Thyroid gland (tissue), 4 donors: ENCODE results near the gene ZC3H12C. TPM values are rescaled to one million over a fixed set of nuclear protein-coding genes. Genes with fewer than 3 reads are reported as not detected.

Experiments used
- DNase-seq, 2 donors: peaks; one replicate each; pipeline ENCODE4 v3.0.0-alpha.2; 2019
- H3K27ac ChIP-seq, 3 donors: fragments of 200-600 bp; sonication (generic); 1 replicate in 2 of 3; 2 replicates in 1 of 3; pipeline ENCODE4 v1.5.1; 2016 to 2019; ENCODE audit warnings: mild to moderate bottlenecking in 1 of 3, moderate library complexity in 1 of 3
- H3K27me3 ChIP-seq: fragments of 200-600 bp; sonication (generic); one replicate; pipeline ENCODE4 v1.5.1; 2019
- H3K36me3 ChIP-seq, 2 donors: fragments of 200-600 bp; sonication (generic); one replicate each; pipeline ENCODE4 v1.5.1; 2016 to 2019
- H3K4me1 ChIP-seq, 2 donors: fragments of 200-600 bp; sonication (generic); one replicate each; pipeline ENCODE4 v1.5.1; 2017 to 2019
- H3K4me3 ChIP-seq, 3 donors: fragments of 200-600 bp; sonication (generic); replicated peaks in 1 of 3; 1 replicate in 2 of 3; 2 replicates in 1 of 3; pipeline ENCODE4 v1.5.1; 2016; ENCODE audit warnings: mild to moderate bottlenecking in 1 of 3
- H3K9me3 ChIP-seq: fragments of 200-600 bp; sonication (generic); one replicate; pipeline ENCODE4 v1.5.1; 2017
- CTCF ChIP-seq, 6 experiments: fragments of 200-600 bp in 3 of 6; fragments of 450-650 bp in 3 of 6; sonication (generic) in 3 of 6; IDR thresholded peaks; one replicate each; pipeline ENCODE4 v1.5.1; 2016 to 2019; ENCODE audit warnings: antibody characterized with exemption in 6 of 6, mild to moderate bottlenecking in 2 of 6, inconsistent platforms in 1 of 6, moderate library complexity in 1 of 6
- POLR2A ChIP-seq, 2 donors: fragments of 450-650 bp; IDR thresholded peaks; one replicate each; pipeline ENCODE4 v1.6.1; 2017; ENCODE audit warnings: antibody characterized with exemption in 2 of 2, mild to moderate bottlenecking in 2 of 2, moderate library complexity in 1 of 2
- WGBS, 2 donors: methylation state at CpG; one replicate each; pipeline ENCODE4 v1.1.5; 2017; 5-methylcytosine and 5-hydroxymethylcytosine counted together
- intact Hi-C: fragments of 100-400 bp; cut with DNase I; formaldehyde crosslinking; loops from one replicate; pipeline ENCODE4 v1.15.1; 2023
- total RNA-seq, 4 donors: library from RNA; depleted of rRNA; stranded (reverse); fragments of >200 nt; gene quantifications; one replicate each; pipeline ENCODE4 v1.2.3, GENCODE V29; 2016

ZC3H12C gene
- total RNA-seq, 4 donors from 2014 or later, result 20.9 to 49.7 (median 30.6) TPM

GRCh38 chr11:110050201-110050506 is 43.0 kb upstream of the ZC3H12C start:
- no peak for DNase-seq
- H3K4me3 ChIP-seq, result no peak overlapping the region
- no peak overlapping the region for H3K27ac ChIP-seq
- WGBS, 2 donors, result 92 to 94% methylated on average over 4 to 8 of the region's 8 CpGs
- TF ChIP-seq POLR2A (IDR thresholded peaks at IDR 0.05), result no peak
- no peak for TF ChIP-seq CTCF (IDR thresholded peaks at IDR 0.05)
- H3K9me3 ChIP-seq, result no peaks in the 10 kb centered on the region
- no peaks in the 10 kb centered on the region for H3K27me3 ChIP-seq
- H3K4me1 ChIP-seq, result no peaks in the 10 kb centered on the region
- intact Hi-C loops, result no loop called here
- no peaks in the 10 kb centered on the region for H3K36me3 ChIP-seq

GRCh38 chr11:110053848-110054414 is 39.3 kb upstream of the ZC3H12C start:
- Histone ChIP-seq H3K27me3 (no peaks in the 10 kb centered on the region), H3K27ac (no peak overlapping the region), H3K4me3 (no peak overlapping the region), H3K4me1 (no peaks in the 10 kb centered on the region), H3K36me3 (no peaks in the 10 kb centered on the region), H3K9me3 (no peaks in the 10 kb centered on the region)
- intact Hi-C loops, result no loop called here
- WGBS, 2 donors, result 95 to 97% methylated on average over 11 of the region's 11 CpGs
- TF ChIP-seq CTCF (IDR thresholded peaks at IDR 0.05), result no peak
- no peak for DNase-seq

GRCh38 chr11:110056956-110057355 is 36.2 kb upstream of the ZC3H12C start:
- H3K27ac ChIP-seq, result no peak overlapping the region
- WGBS, 2 donors, result 82 to 95% methylated on average over 2 of the region's 2 CpGs
- no peaks in the 10 kb centered on the region for H3K9me3 ChIP-seq
- H3K27me3 ChIP-seq, result no peaks in the 10 kb centered on the region
- intact Hi-C loops, result no loop called here
- H3K4me1 ChIP-seq, result no peaks in the 10 kb centered on the region
- no peak for TF ChIP-seq CTCF (IDR thresholded peaks at IDR 0.05)
- no peak for TF ChIP-seq POLR2A (IDR thresholded peaks at IDR 0.05)
- H3K4me3 ChIP-seq, result no peak overlapping the region
- no peaks in the 10 kb centered on the region for H3K36me3 ChIP-seq
- DNase-seq, result no peak

- Histone ChIP-seq H3K4me3 (no peak overlapping the region), H3K9me3 (no peaks in the 10 kb centered on the region), H3K27ac (no peak overlapping the region), H3K4me1 (no peaks in the 10 kb centered on the region), H3K27me3 (no peaks in the 10 kb centered on the region), H3K36me3 (no peaks in the 10 kb centered on the region)
- WGBS, 2 donors, result 80 to 91% methylated on average over 2 of the region's 2 CpGs
- no peak for TF ChIP-seq CTCF (IDR thresholded peaks at IDR 0.05)
- TF ChIP-seq POLR2A (IDR thresholded peaks at IDR 0.05), result no peak
- DNase-seq, result no peak
- intact Hi-C loops, result no loop called here
These were observed 33.3 kb upstream of the ZC3H12C start for GRCh38 chr11:110059706-110060463.

- no peak for DNase-seq
- Histone ChIP-seq H3K4me1 (no peaks in the 10 kb centered on the region), H3K9me3 (no peaks in the 10 kb centered on the region), H3K4me3 (no peak overlapping the region), H3K27ac (no peak overlapping the region), H3K36me3 (no peaks in the 10 kb centered on the region), H3K27me3 (no peaks in the 10 kb centered on the region)
- TF ChIP-seq POLR2A (IDR thresholded peaks at IDR 0.05) (no peak), CTCF (IDR thresholded peaks at IDR 0.05) (no peak)
- intact Hi-C loops, result no loop called here
- WGBS, 2 donors, result 77 to 94% methylated on average over 1 of the region's 1 CpG
These were observed 31.9 kb upstream of the ZC3H12C start for GRCh38 chr11:110061296-110061695.
